GM10248 (cell line): ENCODE results near the gene ILF3.

ENCODE experiments used
- CTCF ChIA-PET: fragments of 300-600 bp; sonication (Branson Sonifier 250); formaldehyde crosslinking; extraction: SDS; loops from one replicate; lab custom pipeline; 2021; ENCODE audit warnings: antibody characterized with exemption; lab: Yijun Ruan, JAX
- POLR2A ChIA-PET: fragments of 350-650 bp; sonication (Branson Sonifier 250); formaldehyde crosslinking; extraction: SDS; loops from one replicate; lab custom pipeline; 2020; ENCODE audit warnings: antibody characterized with exemption; lab: Yijun Ruan, JAX
- DNase-seq: peaks from one replicate; pipeline ENCODE4 v3.0.0; 2012; ENCODE audit errors: extremely low spot score
- CTCF ChIP-seq: IDR thresholded peaks from 2 replicates; pipeline ENCODE4 v1.5.1; 2012; ENCODE audit warnings: mild to moderate bottlenecking, low read depth; ENCODE audit errors: extremely low read depth, missing control alignments, control extremely low read depth

The ILF3 gene

GRCh38 chr19:10694706-10695307 is 40.7 kb downstream of the ILF3 start:
- CTCF ChIA-PET: interaction anchor here (1.3 to 10.1 kb wide), 4 partner anchors 50 to 211 kb away, joined by 3 to 161 read pairs (median 6); no protein-coding TSS in a partner anchor
- POLR2A ChIA-PET: no interaction called here
- DNase-seq: no peak

GRCh38 chr19:10695401-10696398 is 41.6 kb downstream of the ILF3 start:
- DNase-seq: peak; percentile 95
- CTCF ChIA-PET: interaction anchor here (0.7 to 10.1 kb wide), 6 partner anchors 9 to 169 kb away, joined by 3 to 161 read pairs (median 4); no protein-coding TSS in a partner anchor
- no peak for TF ChIP-seq CTCF
- POLR2A ChIA-PET: interaction anchor here (0.7 kb wide), 1 partner anchor 46 kb away, joined by 5 read pairs; no protein-coding TSS in a partner anchor

More at GRCh38 chr19:10694706-10695307, 40.7 kb downstream of the ILF3 start:
- TF ChIP-seq CTCF: no peak

GRCh38 chr19:10699650-10700335 is 45.6 kb downstream of the ILF3 start:
- DNase-seq: peak; percentile 64
- CTCF ChIA-PET: interaction anchor here (0.6 to 10.1 kb wide), 47 partner anchors 10 to 284 kb away, joined by 3 to 161 read pairs (median 4); partner anchors contain the start of genes DNM2 and TMED1
- POLR2A ChIA-PET: interaction anchor here (0.5 to 0.8 kb wide), 2 partner anchors 39 to 57 kb away, joined by 3 read pairs; no protein-coding TSS in a partner anchor
- peak; percentile 54 for TF ChIP-seq CTCF

- TF ChIP-seq CTCF: peak; percentile 8
- POLR2A ChIA-PET: interaction anchor here (0.5 to 1.1 kb wide), 4 partner anchors 15 to 126 kb away, joined by 3 to 5 read pairs (median 4); no protein-coding TSS in a partner anchor
- DNase-seq: peak; percentile 63
- CTCF ChIA-PET: interaction anchor here (0.9 to 10.1 kb wide), 23 partner anchors 8 to 285 kb away, joined by 3 to 161 read pairs (median 6); partner anchors contain the start of gene DNM2
Measured at GRCh38 chr19:10701955-10702525, 47.9 kb downstream of the ILF3 start.

- ChIA-PET CTCF (interaction anchor here (1.0 to 1.4 kb wide), 3 partner anchors 11 to 158 kb away, joined by 3 to 13 read pairs (median 4); partner anchors contain the start of gene DNM2), POLR2A (no interaction called here)
- TF ChIP-seq CTCF: no peak
- no peak for DNase-seq
Measured at GRCh38 chr19:10706990-10707389, 52.8 kb downstream of the ILF3 start.
